GM19025 (cell line): ENCODE data around the gene MRPL4.

Experiments used
- ATAC-seq: cut with Tn5 transposase; IDR thresholded peaks from one replicate; pipeline ENCODE4 v1.9.1; 2021; ENCODE audit warnings: mild to moderate bottlenecking, low read depth, moderate library complexity; ENCODE audit not compliant: unreplicated experiment

The MRPL4 gene

GRCh38 chr19:10251792-10252694, at the start of gene MRPL4:
Gene MRPL4 (plus strand): TSS chr19:10252214. CDS start chr19:10252254, 40 bp downstream.
- ATAC-seq: peak; percentile 82

GRCh38 chr19:10203686-10204085, 48.3 kb upstream of the MRPL4 start:
- no peak for ATAC-seq

DNA sequence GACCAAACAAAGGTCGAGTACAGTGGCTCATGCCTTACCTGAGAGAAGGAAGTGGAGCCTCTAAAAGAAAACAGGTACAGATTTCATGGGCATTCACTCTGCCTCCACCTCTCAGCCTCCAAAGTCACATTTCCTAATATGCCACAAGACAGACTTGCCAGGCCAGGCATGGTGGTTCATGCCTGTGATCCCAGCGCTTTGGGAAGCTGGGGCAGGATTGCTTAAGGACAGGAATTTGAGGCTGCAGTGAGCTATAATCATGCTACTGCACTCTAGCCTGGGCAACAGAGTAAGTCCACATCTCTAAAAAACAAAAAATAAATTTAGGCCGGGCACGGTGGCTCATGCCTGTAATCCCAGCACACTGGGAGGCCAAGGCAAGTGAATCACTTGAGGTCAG, 46.4 kb upstream of the MRPL4 start:
- ATAC-seq: no peak

- no peak for ATAC-seq
Measured at GRCh38 chr19:10206226-10206885, 45.7 kb upstream of the MRPL4 start.

DNA sequence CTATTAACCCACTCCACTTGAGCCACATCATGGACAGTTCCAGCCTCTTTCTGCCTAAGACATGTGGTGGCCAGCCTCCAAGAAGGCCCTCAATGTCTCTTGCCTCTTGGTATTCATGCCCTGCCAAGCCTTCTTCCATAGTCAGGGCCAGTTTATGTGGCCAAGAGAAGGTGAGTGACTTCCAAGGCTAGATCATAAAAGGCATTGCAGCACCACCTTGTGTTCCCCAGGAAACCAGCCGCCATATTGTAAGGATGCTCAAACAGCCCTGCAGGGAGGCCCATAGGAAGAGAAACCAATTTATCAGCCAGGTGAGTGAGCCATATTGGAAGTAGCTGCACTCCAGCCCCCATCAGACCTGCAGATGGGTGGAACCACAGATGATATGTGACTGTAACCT, 45.0 kb upstream of the MRPL4 start:
- no peak for ATAC-seq

- ATAC-seq: no peak
Measured at GRCh38 chr19:10209315-10209714, 42.7 kb upstream of the MRPL4 start.

DNA sequence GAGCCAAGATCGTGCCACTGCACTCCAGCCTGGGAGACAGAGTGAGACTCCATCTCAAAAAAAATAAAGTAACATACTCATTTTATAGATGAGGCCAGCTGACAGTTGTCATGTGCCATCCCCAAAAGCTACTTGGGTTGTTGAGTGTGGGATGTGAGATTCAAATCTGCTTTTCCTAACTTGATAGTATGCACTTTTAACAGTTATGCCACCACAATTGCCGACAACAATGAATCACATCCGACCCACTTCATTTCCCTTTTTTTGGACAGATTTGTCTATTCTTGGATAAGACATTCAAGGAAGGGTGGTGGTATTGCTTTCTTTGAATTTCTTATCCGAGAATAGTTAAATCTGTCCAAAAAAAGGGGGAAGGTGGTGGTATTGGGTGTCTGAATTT, 41.0 kb upstream of the MRPL4 start:
- no peak for ATAC-seq

GRCh38 chr19:10211691-10212090, 40.3 kb upstream of the MRPL4 start:
- ATAC-seq: no peak

GRCh38 chr19:10214784-10215183, 37.2 kb upstream of the MRPL4 start:
- no peak for ATAC-seq

GRCh38 chr19:10217085-10217484, 34.9 kb upstream of the MRPL4 start:
- ATAC-seq: no peak

GRCh38 chr19:10219678-10220077, 32.3 kb upstream of the MRPL4 start:
- peak; percentile 74 for ATAC-seq

GRCh38 chr19:10220695-10221094, 31.3 kb upstream of the MRPL4 start:
- ATAC-seq: no peak

DNA sequence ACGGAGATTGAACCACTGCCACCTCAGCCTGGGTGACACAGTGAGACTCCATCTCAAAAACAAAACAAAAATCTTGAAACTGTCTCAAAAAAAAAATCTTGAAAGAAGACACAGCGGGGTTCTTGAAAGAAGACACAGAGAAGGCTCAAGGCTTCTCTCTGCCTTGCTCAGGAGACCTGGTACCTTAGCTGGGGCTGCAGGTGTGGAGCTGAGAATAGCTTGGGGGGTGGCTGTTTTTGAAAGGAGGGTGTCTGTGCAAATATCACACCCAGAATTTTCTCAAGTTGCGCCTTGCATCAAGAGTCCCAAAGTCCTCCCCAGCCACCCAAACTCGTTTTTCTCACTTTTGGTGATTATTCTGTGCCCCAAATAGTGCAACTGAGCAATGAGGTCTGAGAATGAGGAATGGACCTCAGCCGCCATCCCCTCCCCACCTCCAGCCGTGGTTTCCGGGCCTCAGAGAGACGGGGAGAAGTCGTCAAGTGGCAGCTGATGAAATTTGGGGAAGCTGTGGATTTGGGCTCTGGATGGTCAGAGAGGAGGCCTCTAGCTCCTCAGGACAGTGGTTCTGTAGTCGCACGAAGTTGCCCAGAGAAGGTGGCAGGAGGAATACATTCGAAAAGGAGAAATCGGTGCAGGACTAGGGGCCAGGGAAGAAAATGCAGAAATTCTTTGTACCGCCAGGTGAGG, 29.7 kb upstream of the MRPL4 start:
- no peak for ATAC-seq

- ATAC-seq: no peak
Measured at GRCh38 chr19:10223488-10224213, 28.4 kb upstream of the MRPL4 start.

DNA sequence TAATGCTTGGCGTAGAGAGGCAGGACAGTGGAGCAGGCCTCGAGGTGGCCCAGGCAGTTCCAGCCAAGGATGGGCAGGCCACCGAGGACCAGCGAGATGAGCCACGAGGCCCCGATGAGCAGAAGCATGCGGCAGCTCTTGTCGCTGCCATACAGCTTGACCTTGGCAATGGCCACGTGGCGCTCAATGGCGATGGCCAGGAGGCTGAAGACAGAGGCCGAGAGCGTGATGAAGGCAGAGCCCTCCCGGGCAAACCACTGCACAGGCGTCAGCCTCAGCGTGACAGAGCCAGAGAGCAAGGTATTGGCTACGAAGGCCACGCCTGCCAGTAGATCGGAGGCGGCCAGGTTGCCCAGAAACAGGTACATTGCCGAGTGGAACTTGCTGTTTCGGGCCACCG, 27.7 kb upstream of the MRPL4 start:
- ATAC-seq: no peak

GRCh38 chr19:10226021-10226375, 26.0 kb upstream of the MRPL4 start:
- no peak for ATAC-seq

- ATAC-seq: no peak
Measured at GRCh38 chr19:10226376-10227025, 25.5 kb upstream of the MRPL4 start.

DNA sequence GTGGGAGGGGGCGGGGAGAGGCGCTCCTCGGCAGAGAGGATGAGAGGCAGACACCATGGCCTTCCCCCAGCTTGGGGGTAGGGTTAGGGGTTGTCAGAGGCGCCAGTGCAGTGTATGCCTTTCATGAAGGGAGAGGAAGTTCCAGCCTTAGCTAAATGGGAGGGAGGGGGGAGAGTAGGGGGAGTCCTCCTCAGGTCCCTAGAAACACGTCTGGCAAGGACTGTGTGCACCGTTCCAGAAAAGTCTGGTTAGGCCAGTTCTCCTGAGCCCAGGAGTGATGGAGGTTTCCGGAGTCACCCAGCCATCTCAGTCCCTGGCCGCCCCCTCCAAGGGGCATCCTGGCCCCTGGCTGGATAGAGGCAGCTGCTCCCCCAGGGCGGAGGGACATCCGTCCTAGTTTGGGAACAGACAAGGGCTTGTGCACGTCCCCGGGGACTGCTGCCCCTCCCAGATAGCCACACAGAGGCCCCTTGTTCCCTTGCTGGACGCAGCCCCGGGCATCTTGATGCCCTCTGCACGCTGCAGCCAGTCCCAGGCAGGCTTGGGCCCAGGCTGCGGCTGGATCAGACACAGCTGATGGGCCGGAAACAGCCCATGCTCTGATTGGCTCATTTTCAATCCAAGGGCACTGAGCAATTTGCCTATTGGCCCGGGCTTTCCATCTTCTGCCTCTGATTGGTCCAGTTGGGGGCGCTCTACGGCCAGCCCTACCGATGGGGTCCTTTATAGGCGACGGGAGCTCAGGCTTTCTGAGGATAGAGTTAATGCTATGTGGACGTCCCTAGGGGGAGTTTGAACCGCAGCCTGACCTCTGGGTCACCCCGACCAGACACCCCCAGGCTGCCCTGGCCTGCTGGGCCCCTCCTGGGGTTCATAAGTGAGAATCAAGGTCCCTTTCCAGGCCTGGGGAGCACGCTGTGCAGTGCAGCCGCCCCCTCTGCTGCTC, 24.7 kb upstream of the MRPL4 start:
- no peak for ATAC-seq

DNA sequence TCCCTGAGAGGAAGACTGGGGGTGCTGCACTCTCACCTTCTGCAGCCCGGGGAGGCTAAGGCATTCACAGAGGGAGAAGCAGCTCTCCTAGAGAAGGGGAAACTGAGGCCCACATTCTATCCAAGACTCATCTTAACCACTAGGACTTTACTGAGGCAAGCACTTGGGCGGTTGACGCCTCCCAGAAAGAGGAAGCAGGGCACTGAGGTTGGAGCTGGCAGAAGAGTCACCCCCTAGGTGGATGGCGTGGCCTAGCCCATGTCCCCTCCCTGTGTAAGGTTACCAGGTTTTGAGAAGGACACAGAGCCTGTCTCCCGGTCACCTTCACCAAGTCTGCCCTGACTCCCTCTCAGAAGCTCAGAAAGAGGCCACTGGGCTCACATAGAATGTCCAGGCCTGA, 23.6 kb upstream of the MRPL4 start:
- no peak for ATAC-seq
